ENCODE results near the gene FGD5. TPM values are rescaled to one million over a fixed set of nuclear protein-coding genes. Genes with fewer than 3 reads are reported as not detected.

The FGD5 gene
- polyA plus RNA-seq, 1 donor (not counting 4 experiments of a cell fraction or from before 2014, with no cell fraction given) = not detected

DNA sequence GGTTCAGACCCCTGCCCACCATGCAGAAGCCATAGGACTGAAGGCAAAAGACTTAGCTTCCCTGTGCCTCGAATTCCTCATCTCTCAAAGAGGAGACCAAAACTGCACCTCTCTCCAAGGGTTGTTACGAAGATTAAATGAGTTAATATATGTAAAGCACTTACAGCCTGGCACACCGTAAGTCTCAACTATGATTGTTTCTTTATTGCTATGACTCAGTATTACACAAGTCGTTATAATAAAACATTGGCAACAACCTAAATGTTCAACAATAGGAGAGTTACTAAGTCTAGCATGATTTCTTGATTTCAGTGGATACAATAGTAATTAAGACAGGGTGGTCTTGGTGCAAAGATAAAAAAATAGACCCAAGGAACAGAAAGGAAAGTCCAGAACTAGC, 19.6 kb upstream of the FGD5 start:
- dilution Hi-C loops (cut with MboI; ENCODE audit: extremely low pct_ligation_motif_present, low sequenced_read_pairs) = no loop called here
- H3K27ac ChIP-seq (ENCODE audit: control insufficient read depth, insufficient read depth, low read length) = no peak overlapping the region
- H3K4me2 ChIP-seq (ENCODE audit: control insufficient read depth, extremely low read depth, insufficient read depth, low read depth, low read length) = no peak overlapping the region
- DNase-seq (ENCODE audit: low read depth, low spot score) (no peak), FAIRE-seq (no peak)
- no peaks in the 10 kb centered on the region for H3K79me2 ChIP-seq (ENCODE audit: control insufficient read depth, insufficient read depth, low read length)
- H4K20me1 ChIP-seq (ENCODE audit: control insufficient read depth, extremely low read depth, insufficient read depth, low read length) = no peaks in the 10 kb centered on the region
- H2AFZ ChIP-seq (ENCODE audit: control insufficient read depth, low read length) = no peak overlapping the region
- H3K9me1 ChIP-seq (ENCODE audit: control insufficient read depth, extremely low read depth, insufficient read depth, low read length) = no peaks in the 10 kb centered on the region
- H3K36me3 ChIP-seq (ENCODE audit: control insufficient read depth in 2 of 2, extremely low read depth in 1 of 2, insufficient read depth in 2 of 2, low read length in 2 of 2) = no peaks in the 10 kb centered on the region
- no peaks in the 10 kb centered on the region for H3K9me3 ChIP-seq (ENCODE audit: control insufficient read depth, low read depth, low read length)
- H3K4me1 ChIP-seq (ENCODE audit: control insufficient read depth, extremely low read depth, insufficient read depth, low read length) = no peaks in the 10 kb centered on the region
- TF ChIP-seq, protein P1, sequence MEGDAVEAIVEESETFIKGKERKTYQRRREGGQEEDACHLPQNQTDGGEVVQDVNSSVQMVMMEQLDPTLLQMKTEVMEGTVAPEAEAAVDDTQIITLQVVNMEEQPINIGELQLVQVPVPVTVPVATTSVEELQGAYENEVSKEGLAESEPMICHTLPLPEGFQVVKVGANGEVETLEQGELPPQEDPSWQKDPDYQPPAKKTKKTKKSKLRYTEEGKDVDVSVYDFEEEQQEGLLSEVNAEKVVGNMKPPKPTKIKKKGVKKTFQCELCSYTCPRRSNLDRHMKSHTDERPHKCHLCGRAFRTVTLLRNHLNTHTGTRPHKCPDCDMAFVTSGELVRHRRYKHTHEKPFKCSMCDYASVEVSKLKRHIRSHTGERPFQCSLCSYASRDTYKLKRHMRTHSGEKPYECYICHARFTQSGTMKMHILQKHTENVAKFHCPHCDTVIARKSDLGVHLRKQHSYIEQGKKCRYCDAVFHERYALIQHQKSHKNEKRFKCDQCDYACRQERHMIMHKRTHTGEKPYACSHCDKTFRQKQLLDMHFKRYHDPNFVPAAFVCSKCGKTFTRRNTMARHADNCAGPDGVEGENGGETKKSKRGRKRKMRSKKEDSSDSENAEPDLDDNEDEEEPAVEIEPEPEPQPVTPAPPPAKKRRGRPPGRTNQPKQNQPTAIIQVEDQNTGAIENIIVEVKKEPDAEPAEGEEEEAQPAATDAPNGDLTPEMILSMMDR (optimal IDR thresholded peaks at IDR 0.05 in 1 of 3, IDR thresholded peaks at IDR 0.05 in 1 of 3, conservative IDR thresholded peaks at IDR 0.05 in 1 of 3; ENCODE audit: extremely low read depth in 1 of 3, insufficient read depth in 2 of 3, low read length in 3 of 3) = no peak
- no peak for TF ChIP-seq EZH2 (IDR thresholded peaks at IDR 0.05; ENCODE audit: low read length)
- H3K9ac ChIP-seq (ENCODE audit: control insufficient read depth, extremely low read depth, insufficient read depth, low read length) = no peak overlapping the region
- H3K4me3 ChIP-seq (ENCODE audit: control insufficient read depth in 2 of 3, extremely low read depth in 1 of 3, insufficient read depth in 2 of 3, low read depth in 1 of 3, low read length in 3 of 3) = no peak overlapping the region
- H3K27me3 ChIP-seq (ENCODE audit: control insufficient read depth, extremely low read depth, insufficient read depth, low read length) = peaks cover 21% of the 10 kb centered on the region

DNA sequence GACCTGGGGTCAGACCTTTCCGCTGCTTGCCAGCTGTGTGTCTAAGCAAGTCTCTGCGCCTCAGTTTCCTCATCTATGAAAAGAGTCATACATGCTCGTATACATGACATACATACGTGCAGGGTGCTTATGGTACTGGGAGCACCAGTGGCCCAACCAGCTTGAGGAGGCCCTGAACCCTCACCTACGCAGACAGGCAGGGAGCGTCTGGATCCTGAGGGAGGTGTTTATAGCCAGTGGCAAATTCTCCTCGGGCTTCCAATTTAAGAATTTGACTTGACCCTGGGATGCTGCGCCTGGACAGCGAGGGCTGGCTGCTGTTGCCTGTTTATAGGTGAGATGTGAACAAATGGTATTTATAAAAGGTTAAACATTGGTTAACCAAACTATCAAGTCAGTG, 17.7 kb upstream of the FGD5 start:
- Histone ChIP-seq H3K27ac (ENCODE audit: control insufficient read depth, insufficient read depth, low read length) (no peak overlapping the region), H3K9me3 (ENCODE audit: control insufficient read depth, low read depth, low read length) (no peaks in the 10 kb centered on the region), H3K79me2 (ENCODE audit: control insufficient read depth, insufficient read depth, low read length) (no peaks in the 10 kb centered on the region), H2AFZ (ENCODE audit: control insufficient read depth, low read length) (no peak overlapping the region), H3K9me1 (ENCODE audit: control insufficient read depth, extremely low read depth, insufficient read depth, low read length) (no peaks in the 10 kb centered on the region), H3K27me3 (ENCODE audit: control insufficient read depth, extremely low read depth, insufficient read depth, low read length) (peaks cover 21% of the 10 kb centered on the region), H3K9ac (ENCODE audit: control insufficient read depth, extremely low read depth, insufficient read depth, low read length) (no peak overlapping the region), H3K4me3 (ENCODE audit: control insufficient read depth in 2 of 3, extremely low read depth in 1 of 3, insufficient read depth in 2 of 3, low read depth in 1 of 3, low read length in 3 of 3) (no peak overlapping the region), H4K20me1 (ENCODE audit: control insufficient read depth, extremely low read depth, insufficient read depth, low read length) (peaks cover 3% of the 10 kb centered on the region), H3K36me3 (ENCODE audit: control insufficient read depth in 2 of 2, extremely low read depth in 1 of 2, insufficient read depth in 2 of 2, low read length in 2 of 2) (no peaks in the 10 kb centered on the region), H3K4me2 (ENCODE audit: control insufficient read depth, extremely low read depth, insufficient read depth, low read depth, low read length) (no peak overlapping the region), H3K4me1 (ENCODE audit: control insufficient read depth, extremely low read depth, insufficient read depth, low read length) (no peaks in the 10 kb centered on the region)
- TF ChIP-seq EZH2 (IDR thresholded peaks at IDR 0.05; ENCODE audit: low read length) = no peak
- TF ChIP-seq, protein P1 (optimal IDR thresholded peaks at IDR 0.05 in 1 of 3, IDR thresholded peaks at IDR 0.05 in 1 of 3, conservative IDR thresholded peaks at IDR 0.05 in 1 of 3; ENCODE audit: extremely low read depth in 1 of 3, insufficient read depth in 2 of 3, low read length in 3 of 3) = no peak
- DNase-seq (ENCODE audit: low read depth, low spot score) = no peak
- FAIRE-seq = no peak
- dilution Hi-C loops (cut with MboI; ENCODE audit: extremely low pct_ligation_motif_present, low sequenced_read_pairs) = no loop called here

Measured in keratinocyte (primary cell).